HL-60 (cell line): ENCODE measurements around the gene MEIKIN.

Experiments used
- DNase-seq, 2 experiments: peaks; one replicate each; pipeline ENCODE4 v3.0.0-alpha.2; 2010 to 2020; ENCODE audit warnings: low read depth in 1 of 2, low spot score in 1 of 2
- H3K27ac ChIP-seq: fragments of 250-450 bp; sonication (Bioruptor Pico); replicated peaks from 2 replicates; pipeline ENCODE4 v1.5.1; 2020; ENCODE audit warnings: mild to moderate bottlenecking, moderate library complexity
- H3K27me3 ChIP-seq: fragments of 250-450 bp; sonication (Bioruptor Pico); 2 replicates; pipeline ENCODE4 v1.5.1; 2021; ENCODE audit warnings: mild to moderate bottlenecking, moderate library complexity; ENCODE audit not compliant: insufficient read depth, poor library complexity, severe bottlenecking
- H3K4me3 ChIP-seq: replicated peaks from 2 replicates; pipeline ENCODE4 v1.5.1; 2011; ENCODE audit warnings: mild to moderate bottlenecking, control low read depth, low read length; ENCODE audit not compliant: insufficient read depth
- GABPA ChIP-seq: IDR thresholded peaks from 2 replicates; pipeline ENCODE4 v1.6.1; 2012; ENCODE audit warnings: low read depth
- POLR2AphosphoS5 ChIP-seq: IDR thresholded peaks from 2 replicates; pipeline ENCODE4 v1.6.1; 2012; ENCODE audit warnings: low read depth
- SPI1 ChIP-seq: IDR thresholded peaks from 2 replicates; pipeline ENCODE4 v1.6.1; 2012; ENCODE audit warnings: low read depth, mild to moderate bottlenecking, borderline replicate concordance
- TF ChIP-seq, protein P1 (sequence below): IDR thresholded peaks from one replicate; pipeline ENCODE4 v1.5.1; 2011; ENCODE audit warnings: low read length, control low read depth, inconsistent platforms; ENCODE audit not compliant: insufficient read depth
- TF ChIP-seq, protein P2 (sequence below): IDR thresholded peaks from 2 replicates; pipeline ENCODE4 v1.6.1; 2012; ENCODE audit warnings: low read depth; ENCODE audit not compliant: insufficient replicate concordance

MEIKIN gene

DNA sequence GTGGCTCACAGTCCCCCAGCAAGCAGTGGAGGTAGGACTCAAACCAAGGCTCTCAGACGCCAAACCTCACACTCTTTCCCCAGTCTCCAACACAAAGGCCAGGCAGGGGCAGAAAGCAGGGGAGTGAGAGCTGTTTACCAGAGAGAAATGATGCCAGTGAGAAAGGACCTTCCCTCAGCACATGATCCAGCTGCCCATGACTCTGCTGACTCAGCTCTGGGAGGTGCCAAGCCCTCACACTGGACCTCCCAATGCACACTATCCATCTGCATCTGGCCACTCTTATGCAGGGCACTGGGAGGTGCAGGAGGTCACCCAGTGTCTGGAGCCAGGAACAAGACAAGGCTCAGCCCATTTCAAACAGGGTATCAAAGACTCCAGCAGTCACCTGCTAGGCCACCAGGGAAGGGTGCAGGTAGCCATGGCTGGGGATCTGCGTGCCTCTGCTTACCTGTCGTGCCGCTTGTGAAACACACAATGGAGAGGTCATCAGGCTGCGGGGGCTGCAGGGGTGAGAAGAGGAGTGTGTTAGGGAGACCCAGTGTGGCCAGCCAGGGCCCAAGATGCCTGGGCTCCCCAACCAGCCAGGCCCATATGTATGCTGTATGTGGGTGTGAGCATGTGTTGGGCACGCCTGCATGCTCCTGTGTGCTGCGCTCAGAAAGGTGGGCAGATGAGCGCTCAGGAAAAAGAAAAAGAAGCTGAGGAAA is 39.6 kb upstream of the MEIKIN start:
- Histone ChIP-seq H3K27me3 (no peaks in the 10 kb centered on the region), H3K27ac (no peak overlapping the region), H3K4me3 (no peak overlapping the region)
- DNase-seq, result no peak
- TF ChIP-seq, protein P1, sequence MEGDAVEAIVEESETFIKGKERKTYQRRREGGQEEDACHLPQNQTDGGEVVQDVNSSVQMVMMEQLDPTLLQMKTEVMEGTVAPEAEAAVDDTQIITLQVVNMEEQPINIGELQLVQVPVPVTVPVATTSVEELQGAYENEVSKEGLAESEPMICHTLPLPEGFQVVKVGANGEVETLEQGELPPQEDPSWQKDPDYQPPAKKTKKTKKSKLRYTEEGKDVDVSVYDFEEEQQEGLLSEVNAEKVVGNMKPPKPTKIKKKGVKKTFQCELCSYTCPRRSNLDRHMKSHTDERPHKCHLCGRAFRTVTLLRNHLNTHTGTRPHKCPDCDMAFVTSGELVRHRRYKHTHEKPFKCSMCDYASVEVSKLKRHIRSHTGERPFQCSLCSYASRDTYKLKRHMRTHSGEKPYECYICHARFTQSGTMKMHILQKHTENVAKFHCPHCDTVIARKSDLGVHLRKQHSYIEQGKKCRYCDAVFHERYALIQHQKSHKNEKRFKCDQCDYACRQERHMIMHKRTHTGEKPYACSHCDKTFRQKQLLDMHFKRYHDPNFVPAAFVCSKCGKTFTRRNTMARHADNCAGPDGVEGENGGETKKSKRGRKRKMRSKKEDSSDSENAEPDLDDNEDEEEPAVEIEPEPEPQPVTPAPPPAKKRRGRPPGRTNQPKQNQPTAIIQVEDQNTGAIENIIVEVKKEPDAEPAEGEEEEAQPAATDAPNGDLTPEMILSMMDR, result no peak
- TF ChIP-seq POLR2AphosphoS5 (no peak), SPI1 (no peak), GABPA (no peak)
- TF ChIP-seq, protein P2, sequence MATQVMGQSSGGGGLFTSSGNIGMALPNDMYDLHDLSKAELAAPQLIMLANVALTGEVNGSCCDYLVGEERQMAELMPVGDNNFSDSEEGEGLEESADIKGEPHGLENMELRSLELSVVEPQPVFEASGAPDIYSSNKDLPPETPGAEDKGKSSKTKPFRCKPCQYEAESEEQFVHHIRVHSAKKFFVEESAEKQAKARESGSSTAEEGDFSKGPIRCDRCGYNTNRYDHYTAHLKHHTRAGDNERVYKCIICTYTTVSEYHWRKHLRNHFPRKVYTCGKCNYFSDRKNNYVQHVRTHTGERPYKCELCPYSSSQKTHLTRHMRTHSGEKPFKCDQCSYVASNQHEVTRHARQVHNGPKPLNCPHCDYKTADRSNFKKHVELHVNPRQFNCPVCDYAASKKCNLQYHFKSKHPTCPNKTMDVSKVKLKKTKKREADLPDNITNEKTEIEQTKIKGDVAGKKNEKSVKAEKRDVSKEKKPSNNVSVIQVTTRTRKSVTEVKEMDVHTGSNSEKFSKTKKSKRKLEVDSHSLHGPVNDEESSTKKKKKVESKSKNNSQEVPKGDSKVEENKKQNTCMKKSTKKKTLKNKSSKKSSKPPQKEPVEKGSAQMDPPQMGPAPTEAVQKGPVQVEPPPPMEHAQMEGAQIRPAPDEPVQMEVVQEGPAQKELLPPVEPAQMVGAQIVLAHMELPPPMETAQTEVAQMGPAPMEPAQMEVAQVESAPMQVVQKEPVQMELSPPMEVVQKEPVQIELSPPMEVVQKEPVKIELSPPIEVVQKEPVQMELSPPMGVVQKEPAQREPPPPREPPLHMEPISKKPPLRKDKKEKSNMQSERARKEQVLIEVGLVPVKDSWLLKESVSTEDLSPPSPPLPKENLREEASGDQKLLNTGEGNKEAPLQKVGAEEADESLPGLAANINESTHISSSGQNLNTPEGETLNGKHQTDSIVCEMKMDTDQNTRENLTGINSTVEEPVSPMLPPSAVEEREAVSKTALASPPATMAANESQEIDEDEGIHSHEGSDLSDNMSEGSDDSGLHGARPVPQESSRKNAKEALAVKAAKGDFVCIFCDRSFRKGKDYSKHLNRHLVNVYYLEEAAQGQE, result no peak

DNA sequence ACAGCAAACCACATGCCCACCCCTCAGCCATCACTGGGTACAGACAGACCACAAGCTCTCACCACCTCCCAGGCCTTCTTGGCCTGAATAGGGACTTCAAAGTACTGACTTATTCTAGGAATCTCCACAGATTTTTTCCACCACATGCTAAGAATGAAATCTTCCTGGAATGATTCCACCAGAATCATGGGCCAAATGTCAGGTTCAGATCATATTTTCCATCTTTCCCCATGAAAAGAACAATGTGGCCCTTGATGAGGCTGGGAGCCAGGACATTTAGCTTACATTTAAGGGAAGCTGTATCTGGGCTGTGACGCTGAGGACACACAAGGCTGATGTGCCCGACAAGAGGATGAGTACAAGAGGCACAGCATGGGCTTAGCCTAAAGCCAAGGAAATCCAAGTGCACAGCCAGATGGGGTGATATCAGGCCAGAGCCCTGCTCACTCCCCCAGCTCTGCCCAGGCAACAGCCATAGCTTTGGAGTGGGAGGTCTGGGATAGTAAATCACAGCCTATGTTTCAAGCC is 37.8 kb upstream of the MEIKIN start:
- H3K27me3 ChIP-seq, result no peaks in the 10 kb centered on the region
- no peak for DNase-seq
- no peak for TF ChIP-seq SPI1
- TF ChIP-seq, protein P1, result no peak
- TF ChIP-seq POLR2AphosphoS5, result no peak
- TF ChIP-seq, protein P2, result no peak
- TF ChIP-seq GABPA, result no peak
- H3K27ac ChIP-seq, result no peak overlapping the region
- no peak overlapping the region for H3K4me3 ChIP-seq

DNA sequence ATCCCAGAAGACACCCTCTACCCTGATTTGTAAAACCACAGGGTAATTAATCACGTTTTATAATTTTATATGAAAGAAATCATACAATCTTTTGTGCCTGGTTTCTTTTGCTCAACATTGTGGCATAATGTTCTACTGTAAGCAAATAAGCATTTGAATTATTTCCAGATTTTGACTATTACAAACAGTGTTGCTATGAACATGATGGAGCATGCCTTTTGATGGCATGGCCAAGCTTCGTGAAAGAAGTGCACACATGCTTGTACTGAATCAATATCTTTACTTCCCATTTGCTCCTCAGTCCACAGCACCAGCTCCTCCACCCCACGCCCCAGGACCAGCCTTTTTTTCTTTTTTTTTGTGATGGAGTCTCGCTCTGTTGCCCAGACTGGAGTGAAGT is 36.1 kb upstream of the MEIKIN start:
- TF ChIP-seq, protein P1, result no peak
- TF ChIP-seq, protein P2, result no peak
- no peak for TF ChIP-seq POLR2AphosphoS5
- no peak for TF ChIP-seq SPI1
- no peak for TF ChIP-seq GABPA
- no peak overlapping the region for H3K4me3 ChIP-seq

More for the DNA sequence above, 36.1 kb upstream of the MEIKIN start:
- no peaks in the 10 kb centered on the region for H3K27me3 ChIP-seq
- DNase-seq, result no peak
- H3K27ac ChIP-seq, result no peak overlapping the region
